ENCODE measurements around the gene ATP2A2.
"Not testable (repeated sequence)": the region's sequence is repeated elsewhere in the genome, so short reads cannot be mapped to it uniquely, and the experiment has no call there.

The ATP2A2 gene

GRCh38 chr12:110301065-110301806 lies 20.2 kb downstream of the ATP2A2 start:
- no peak for DNase-seq (ENCODE audit: low read depth)

DNA sequence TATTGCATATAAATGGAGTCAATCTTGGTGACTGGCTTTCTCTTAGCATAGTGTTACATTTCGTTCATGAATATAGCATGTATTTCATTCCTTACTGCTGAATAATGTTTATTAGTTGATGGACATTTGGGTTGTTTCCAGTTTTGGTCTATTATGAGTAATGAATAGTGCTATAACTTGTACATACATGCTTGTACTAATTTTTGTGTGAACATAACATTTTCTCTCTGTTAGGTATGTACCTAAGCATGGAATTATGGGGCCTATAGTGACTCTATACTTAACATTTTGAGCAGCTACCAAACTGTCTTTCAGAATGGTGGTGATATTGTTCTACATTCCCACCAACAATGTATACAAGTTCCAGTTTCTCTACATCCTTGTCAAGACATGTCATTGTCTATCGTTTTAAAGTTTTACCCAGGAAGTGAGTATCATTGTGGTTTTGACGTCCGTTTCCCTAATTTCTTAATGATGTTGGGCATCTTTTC lies 23.1 kb downstream of the ATP2A2 start:
- DNase-seq (ENCODE audit: low read depth) = peak; percentile 40

- no peak for DNase-seq (ENCODE audit: low read depth)
Observed at GRCh38 chr12:110307372-110307771, 26.3 kb downstream of the ATP2A2 start.

DNA sequence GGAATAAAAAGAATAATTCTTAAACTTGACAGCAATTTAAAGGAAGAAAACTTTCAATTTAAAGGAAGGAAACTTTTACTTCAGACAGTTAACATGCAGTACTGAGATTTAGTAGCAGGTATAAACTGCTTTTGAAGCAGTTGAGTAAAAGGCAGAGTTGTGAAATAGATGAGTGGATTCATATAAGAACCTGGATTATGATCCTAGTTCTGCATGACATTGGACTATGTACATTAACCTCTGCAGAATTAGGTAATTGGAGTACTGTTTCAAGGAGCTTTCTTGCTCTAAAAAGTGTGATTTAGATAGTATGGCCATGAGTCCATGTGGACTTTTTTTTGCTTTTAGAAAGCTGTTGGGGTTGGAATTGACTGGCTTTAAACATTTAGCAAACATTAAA lies 29.7 kb downstream of the ATP2A2 start:
- DNase-seq (ENCODE audit: low read depth) = no peak

DNA sequence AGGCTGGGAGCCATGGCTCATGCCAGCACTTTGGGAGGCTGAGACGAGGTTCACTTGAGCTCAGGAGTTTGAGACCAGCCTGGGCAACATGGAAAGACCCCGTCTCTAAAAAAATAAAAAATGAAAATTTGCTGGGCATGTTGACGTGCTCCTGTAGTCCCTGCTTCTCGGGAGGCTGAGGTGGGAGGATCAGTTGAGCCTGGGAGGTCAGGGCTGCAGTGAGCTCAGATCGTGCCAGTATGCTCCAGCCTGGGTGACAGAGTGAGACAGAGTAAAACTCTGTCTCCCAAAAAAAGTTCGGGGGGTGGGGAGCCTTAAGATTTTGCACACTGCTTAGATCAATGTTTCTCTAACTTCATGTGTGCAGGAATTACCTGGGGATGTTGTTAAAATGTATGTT lies 30.9 kb downstream of the ATP2A2 start:
- DNase-seq (ENCODE audit: low read depth) = no peak

DNA sequence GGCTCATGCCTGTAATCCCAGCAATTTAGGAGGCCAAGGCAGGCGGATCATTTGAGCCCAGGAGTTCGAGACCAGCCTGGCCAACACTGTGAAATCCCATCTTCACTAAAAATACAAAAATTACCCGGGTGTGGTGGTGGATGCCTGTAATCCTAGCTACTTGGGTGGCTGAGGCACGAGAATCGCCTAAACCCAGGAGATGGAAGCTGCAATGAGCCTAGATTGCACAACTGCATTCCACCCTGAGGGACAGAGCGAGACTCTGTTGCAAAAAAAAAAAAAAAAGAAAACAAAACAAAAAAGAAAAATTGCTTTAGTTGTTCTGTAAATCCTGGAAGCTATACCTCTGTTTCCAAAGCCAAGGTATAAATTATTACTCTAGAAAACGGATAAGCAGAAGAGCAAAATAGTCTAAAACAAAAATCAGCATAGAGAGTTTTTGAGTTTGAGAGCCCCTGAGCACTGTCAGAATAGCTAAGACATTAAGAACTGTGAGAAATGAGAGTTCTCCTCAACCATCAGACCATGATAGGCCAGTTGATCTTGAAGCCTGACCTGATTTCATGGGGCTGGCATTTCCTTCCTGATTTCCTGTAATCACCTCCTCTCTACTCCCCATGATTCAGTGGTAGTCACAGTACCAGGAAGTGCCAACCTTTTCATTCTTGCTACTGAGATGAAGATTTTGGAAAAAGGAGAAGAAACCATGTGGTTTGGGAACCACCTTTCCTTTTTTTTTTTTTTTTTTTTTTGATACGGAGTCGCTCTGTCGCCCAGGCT lies 31.7 kb downstream of the ATP2A2 start:
- DNase-seq (ENCODE audit: low read depth) = peak; percentile 34

DNA sequence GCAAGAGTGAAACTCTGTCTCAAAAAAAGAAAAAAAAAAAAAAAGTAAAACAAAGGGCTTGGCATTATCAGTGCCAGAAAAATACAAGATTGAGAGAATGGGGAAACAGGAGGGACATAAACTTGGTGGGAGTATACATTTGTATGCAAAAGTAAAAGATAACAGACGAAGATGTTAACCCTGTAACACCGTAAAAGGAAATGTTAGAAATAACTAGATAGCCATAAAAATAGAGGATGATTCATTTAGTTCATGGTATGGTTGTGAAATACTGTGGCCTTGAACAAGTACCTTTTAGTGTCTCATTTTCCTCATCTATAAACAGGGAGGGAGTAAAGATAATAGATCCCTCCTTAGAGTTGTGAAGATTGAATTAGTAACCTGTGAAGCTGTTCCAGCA lies 33.3 kb downstream of the ATP2A2 start:
- peak; percentile 20 for DNase-seq (ENCODE audit: low read depth)

DNA sequence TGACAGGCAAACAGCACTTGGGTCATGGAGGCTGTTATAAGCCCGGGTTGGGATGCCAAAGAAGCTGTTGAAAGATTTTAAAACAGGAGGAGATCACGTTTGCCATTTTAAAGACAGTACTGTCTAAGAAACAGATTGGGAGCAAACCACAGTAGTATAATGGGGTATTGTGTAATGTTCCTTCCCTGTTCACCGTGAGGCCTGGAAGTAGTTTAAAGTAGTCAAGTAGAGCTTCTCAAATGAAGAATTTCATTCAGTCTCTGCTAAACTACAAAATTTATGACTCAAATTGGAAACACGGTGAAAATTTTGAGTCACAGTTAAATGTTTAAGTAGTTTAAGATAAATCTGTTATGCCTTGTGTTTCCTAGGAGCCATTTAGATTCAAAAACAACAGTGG lies 35.8 kb downstream of the ATP2A2 start:
- DNase-seq (ENCODE audit: low read depth) = peak; percentile 62

DNA sequence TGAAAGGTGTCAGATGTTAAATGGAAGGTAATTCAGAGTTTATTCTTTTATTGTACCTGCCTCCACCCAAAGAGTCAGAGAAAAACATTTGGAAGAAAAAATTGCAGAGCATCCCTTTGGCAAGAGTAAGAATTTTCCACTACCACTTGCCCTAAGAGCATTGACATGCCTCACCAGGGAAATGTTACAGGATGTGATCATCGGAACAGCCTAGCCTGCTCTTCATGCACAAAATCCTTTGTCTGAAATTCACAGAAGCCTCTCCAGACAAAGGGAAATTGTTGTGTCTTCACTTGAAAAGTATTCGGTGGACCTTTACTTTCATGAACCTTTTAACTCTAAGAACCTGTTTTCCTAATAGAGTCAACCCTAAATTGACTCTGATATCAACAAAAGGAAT lies 36.9 kb downstream of the ATP2A2 start:
- peak; percentile 49 for DNase-seq (ENCODE audit: low read depth)

DNA sequence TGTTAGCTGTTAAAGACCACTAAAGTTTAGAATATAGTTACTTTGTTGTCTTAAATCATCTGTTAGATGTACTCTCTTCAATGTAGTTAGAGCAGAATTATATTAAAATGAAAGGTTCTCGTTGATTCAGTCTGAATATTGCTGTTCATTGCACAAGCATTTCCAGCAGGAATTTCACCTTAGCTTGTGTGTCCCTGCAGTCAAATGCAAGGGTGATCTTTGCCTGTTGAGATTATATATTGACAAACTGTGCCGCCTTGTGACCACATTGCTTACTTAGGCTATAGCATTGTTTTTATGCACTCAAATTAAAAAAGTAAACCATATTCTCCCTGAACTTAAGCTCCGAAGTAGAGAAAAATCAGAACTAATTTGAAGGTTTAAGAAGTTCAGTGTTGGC lies 39.5 kb downstream of the ATP2A2 start:
- DNase-seq (ENCODE audit: low read depth) = no peak

DNA sequence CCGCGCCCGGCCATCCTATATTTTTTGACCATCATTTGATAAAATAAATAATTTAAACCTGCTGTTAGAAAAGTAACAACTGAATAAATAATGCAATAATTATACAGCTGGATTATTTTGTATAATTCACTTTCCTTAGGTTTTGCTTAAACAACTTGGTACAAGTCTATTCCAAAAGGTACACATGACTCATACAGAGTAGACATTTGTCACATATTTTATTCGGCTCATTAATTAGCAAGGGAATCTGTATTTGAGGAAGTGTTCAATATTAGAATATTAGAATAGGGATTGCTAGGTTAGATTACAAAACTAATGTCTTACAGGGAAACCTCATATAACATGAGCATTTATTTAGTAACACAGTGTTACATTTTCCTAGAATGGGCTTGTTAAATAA lies 48.7 kb downstream of the ATP2A2 start:
- no peak for DNase-seq (ENCODE audit: low read depth)

- no peak for DNase-seq (ENCODE audit: low read depth)
Observed at GRCh38 chr12:110330124-110330523, 49.1 kb downstream of the ATP2A2 start.

GRCh38 chr12:110330544-110330943 lies 49.5 kb downstream of the ATP2A2 start:
- DNase-seq (ENCODE audit: low read depth) = peak; percentile 48

- no peak for DNase-seq (ENCODE audit: low read depth)
Observed at GRCh38 chr12:110333201-110333600, 52.2 kb downstream of the ATP2A2 start.

DNA sequence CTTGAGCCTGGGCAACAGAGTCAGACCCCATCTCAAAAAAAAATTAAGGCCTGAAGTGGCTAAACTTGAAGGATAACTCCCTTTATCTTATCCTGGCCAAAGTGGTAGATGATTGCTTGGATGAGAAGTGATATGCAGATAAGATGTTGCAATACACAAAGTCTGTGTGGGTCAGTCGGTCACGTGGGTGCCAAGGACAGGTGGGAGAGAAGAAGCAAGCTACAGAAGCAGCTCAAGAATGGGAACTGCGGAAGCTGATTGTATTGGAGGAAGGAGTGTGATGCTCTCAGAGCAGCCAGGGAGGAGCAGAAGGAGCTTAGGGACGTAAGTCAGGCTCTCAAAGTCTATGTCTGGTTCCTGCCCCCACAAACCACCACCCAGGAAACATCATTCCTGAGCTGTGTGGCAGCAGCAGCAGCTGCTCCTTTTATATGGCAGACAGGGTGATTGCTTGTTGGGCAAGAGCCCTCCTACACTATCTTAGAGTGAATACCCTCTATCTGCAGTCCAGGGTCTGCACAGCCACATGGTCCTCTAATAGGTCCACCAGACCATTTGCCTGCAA lies 54.5 kb downstream of the ATP2A2 start:
- no peak for DNase-seq (ENCODE audit: low read depth)

DNA sequence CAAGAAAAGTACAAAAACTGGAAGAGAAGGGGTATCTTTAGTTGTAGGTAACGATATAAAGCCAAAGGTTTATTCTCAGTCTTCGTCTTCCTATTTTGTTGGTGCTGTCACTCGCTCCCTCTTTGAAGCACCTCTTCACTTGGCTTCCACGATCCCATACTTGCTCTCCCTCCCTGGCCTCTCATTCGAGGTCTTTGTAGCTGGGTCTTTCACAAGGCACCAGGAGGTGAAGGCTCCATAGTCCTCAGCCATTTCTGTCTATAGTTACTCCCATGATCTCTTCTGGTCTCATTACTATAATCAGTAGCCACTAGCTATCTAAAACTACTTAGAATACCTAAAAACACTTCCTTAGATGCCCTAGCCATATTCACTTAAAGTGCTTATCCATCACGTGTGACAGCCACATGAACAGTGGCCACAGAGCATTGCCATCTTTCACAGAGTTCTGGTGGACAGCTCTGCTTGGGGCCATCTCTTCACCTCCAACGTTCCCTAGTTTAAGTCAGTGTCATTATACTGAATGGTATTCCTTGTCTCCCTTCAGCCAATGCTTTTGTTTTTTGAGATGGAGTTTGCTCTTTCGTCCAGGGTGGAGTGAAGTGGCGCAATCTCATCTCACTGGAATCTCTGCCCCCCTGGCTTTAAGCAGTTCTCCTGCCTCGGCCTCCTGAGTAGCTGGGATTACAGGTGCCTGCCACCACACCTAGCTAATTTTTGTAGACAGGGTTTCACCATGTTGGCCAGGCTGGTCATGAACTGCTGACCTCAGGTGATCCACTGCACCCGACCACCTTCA lies 57.1 kb downstream of the ATP2A2 start:
- DNase-seq (ENCODE audit: low read depth) = no peak

DNA sequence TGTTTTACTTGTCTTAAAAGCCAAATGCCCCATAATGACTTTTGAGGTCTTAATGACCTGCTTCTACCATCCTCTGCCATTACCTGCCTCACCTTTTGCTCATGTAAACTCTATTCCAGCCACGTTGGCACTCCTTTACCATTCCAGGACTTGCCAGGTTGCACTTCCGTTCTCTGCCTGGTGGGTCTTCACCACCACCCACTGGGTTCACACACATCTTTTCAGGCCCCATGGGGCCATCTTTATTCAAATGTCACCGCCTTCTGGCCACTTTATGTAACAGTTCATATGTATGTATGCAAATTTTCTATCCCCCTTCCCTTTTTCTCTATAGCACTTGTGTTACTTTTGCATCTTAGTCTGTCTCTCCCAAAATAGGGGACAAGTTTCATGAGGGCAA lies 57.7 kb downstream of the ATP2A2 start:
- no peak for DNase-seq (ENCODE audit: low read depth)

DNA sequence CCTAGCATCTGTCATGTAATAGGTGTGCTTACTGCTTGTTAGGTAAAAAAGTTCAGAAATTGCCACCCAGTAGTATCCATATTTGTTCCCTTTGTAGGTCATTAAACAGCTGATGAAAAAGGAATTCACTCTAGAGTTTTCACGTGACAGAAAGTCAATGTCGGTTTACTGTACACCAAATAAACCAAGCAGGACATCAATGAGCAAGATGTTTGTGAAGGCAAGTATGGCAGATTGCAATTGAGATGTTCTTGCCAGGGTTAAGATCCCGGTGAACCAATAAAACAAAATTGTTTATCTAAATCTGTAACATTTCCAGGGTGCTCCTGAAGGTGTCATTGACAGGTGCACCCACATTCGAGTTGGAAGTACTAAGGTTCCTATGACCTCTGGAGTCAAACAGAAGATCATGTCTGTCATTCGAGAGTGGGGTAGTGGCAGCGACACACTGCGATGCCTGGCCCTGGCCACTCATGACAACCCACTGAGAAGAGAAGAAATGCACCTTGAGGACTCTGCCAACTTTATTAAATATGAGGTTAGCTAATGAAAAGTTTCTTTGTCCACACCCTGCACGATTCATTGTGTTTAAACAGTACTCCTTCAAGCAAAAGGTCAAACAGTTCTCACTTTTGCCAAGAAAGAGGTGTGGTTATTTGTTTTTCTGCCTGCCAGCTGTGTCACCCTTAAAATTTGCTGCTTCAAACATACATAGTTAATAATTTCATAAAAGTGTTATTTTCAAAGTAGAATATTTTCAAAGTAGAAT lies 58.3 kb downstream of the ATP2A2 start:
- DNase-seq (ENCODE audit: low read depth) = no peak

DNA sequence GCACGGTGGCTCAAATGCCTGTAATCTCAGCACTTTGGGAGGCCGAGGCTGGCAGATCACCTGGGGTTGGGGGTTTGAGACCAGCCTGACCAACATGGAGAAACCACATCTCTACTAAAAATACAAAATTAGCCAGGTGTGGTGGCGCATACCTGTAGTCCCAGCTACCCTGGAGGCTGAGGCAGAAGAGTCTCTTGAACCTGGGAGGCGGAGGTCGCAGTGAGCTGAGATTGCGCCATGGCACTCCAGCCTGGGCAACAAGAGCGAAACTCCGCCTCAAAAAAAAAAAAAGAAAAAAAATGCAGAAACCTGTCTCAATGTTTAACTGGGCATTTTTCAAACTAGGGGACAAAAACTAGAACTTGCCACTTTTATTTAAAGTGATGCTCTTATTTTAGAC lies 59.2 kb downstream of the ATP2A2 start:
- not testable (repeated sequence) for DNase-seq (ENCODE audit: low read depth)

DNA sequence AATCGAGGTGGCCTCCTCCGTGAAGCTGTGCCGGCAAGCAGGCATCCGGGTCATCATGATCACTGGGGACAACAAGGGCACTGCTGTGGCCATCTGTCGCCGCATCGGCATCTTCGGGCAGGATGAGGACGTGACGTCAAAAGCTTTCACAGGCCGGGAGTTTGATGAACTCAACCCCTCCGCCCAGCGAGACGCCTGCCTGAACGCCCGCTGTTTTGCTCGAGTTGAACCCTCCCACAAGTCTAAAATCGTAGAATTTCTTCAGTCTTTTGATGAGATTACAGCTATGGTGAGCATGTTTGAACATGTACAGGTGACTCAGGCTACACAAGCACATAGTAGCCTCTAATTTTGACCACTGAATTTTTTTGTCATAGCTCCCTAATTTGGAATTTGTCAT lies 59.7 kb downstream of the ATP2A2 start:
- no peak for DNase-seq (ENCODE audit: low read depth)

- no peak for DNase-seq (ENCODE audit: low read depth)
Observed at GRCh38 chr12:110342157-110342556, 61.1 kb downstream of the ATP2A2 start.

- no peak for DNase-seq (ENCODE audit: low read depth)
Observed at GRCh38 chr12:110343114-110343513, 62.1 kb downstream of the ATP2A2 start.
